GM18873 (cell line): ENCODE data around the gene RASA3.
"Not testable (repeated sequence)": the region's sequence is repeated elsewhere in the genome, so short reads cannot be mapped to it uniquely, and the experiment has no call there.

Experiments used
- ATAC-seq: cut with Tn5 transposase; IDR thresholded peaks from one replicate; pipeline ENCODE4 v1.9.1; 2021; ENCODE audit warnings: mild to moderate bottlenecking, moderate library complexity, moderate number of reproducible peaks; ENCODE audit not compliant: unreplicated experiment, low FRiP score

RASA3 gene

DNA sequence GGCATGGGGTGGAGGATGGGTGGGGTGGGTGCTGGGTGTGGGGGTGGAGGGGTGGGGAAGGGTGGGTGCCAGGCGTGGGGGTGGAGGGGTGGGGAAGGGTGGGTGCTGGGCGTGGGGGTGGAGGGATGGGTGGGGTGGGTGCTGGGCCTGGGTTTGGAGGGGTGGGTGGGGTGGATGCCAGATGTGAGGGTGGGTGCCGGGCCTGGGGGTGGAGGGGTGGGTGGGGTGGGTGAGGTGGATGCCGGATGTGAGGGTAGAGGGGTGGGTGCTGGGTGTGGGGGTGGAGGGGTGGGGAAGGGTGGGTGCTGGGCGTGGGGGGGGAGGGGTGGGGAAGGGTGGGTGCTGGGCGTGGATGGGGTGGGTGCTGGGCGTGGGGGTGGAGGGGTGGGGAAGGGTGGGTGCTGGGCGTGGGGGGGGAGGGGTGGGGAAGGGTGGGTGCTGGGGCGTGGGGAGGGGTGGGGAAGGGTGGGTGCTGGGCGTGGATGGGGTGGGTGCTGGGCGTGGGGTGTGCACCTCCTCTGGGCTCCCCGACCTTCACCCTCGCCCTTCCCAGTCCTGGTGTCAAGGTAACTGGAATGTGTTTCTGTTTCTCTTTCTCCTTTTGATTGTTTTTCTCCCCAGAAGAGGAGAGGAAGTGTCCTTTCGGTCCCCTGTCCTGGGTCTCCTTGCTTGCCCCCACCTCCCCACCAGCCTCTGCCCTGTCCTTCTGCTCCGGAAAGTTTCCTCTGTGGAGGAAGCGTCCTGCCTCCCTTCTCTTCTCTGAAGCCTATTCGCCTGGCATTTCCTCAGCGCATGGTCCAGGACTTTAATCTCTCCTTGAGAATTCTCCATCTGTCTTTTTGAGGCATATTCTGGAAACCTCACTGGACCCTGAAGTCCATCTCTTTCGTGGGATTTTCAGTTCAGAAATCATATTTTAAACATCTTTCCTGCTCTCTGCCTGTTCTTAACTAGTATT lies 23.8 kb upstream of the RASA3 start:
- ATAC-seq = no peak

DNA sequence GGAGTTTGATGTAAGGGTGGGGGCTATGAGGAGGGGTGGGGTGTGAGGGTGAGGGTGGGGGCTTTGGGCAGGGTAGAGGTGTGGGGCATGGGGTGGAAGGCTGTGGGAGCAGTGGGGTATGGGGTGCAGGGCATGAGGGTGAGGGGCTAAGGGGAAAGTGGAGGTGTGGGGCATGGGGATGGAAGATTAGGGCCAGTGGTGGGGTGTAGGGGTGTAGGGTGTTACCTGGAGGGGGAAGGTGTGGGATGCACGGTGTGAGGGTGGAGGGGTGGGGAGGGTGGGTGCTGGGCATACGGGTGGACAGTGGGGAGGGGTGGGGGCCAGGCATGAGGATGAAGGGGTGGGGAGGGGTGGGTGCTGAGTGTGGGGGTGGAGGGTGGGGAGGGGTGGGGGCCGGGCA lies 22.9 kb upstream of the RASA3 start:
- no peak for ATAC-seq

DNA sequence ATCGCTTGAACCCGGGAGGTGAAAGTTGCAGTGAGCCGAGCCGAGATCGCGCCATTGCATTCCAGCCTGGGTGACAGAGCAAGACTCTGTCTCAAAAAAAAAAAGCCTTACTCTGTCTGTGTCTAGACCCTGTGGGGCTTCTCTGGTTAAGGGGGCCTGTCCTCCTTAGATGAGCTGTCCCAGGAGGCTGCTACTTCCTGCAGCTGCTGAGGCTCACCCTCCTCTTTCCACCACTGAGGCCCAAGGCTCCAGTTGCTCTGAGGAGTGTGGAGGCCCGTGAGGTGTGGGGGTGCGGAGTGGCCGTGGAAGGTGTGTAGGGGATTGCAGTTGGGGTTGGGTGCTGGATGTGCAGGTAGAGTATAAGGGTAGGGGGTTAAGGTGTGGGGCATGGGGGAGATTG lies 22.1 kb upstream of the RASA3 start:
- ATAC-seq = no peak

DNA sequence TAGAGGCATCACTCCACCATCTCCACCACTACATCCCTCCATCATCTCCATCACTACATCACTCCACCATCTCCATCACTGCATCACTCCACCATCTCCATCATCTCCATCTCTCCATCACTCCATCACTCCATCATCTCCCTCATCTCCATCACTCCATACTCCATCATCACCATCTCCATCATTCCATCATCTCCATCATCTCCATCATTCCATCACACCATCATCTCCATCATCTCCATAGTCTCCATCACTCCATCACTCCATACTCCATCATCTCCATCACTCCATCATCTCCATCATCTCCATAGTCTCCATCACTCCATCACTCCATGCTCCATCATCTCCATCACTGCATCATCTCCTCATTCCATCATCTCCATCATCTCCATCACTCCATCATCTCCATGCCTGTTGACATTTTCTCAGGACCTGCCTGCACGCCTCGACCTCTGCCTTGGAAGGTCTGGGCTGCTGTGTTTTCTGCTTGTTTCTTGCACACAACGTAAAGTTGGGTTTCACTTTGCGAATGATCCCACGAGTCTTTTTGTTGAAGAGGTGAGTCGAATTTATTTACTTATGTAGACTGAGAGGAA lies 21.2 kb upstream of the RASA3 start:
- ATAC-seq = no peak

DNA sequence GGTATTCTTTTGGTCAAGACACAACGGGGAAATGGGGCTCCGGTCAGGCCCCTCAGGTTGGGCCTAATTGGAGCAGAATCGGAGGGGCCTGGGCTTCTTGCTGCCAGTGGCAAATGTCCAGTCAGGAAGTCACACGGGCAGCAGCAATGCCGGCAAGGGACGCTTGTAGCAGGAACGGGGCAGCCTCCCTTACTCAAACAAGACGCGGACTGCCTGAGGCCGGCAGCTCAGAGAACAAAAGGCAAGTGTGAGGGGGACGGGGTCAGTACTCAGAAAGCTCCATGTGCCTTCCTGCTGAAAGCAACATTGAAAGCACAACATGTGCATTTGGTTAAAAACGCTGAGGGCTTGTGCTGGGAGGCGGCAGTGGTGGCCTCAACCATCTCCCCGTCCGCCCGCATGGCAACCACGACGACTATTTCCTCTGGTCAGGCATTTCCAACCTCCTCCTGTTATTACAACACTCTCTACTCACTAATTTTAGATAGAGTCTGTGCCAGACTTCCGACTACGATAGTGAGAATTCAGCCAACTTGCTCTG lies 20.5 kb upstream of the RASA3 start:
- no peak for ATAC-seq

DNA sequence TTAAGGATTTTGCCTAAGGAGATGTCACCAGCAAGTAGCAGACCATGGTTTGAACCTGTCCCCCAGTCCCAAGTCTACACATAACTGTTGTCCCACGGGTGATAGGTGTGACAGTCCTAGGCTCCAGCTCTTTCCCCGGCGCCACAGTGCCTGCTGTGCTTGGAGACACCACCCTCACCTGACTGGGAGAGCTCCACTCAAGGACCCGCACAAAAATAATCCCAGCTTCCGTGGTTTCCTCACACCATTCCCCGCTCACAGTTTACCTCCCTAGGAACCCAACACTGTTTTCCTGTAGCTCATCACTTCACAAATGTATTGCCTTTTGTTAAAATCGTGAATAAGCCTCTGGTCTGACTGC lies 19.8 kb upstream of the RASA3 start:
- ATAC-seq = no peak

DNA sequence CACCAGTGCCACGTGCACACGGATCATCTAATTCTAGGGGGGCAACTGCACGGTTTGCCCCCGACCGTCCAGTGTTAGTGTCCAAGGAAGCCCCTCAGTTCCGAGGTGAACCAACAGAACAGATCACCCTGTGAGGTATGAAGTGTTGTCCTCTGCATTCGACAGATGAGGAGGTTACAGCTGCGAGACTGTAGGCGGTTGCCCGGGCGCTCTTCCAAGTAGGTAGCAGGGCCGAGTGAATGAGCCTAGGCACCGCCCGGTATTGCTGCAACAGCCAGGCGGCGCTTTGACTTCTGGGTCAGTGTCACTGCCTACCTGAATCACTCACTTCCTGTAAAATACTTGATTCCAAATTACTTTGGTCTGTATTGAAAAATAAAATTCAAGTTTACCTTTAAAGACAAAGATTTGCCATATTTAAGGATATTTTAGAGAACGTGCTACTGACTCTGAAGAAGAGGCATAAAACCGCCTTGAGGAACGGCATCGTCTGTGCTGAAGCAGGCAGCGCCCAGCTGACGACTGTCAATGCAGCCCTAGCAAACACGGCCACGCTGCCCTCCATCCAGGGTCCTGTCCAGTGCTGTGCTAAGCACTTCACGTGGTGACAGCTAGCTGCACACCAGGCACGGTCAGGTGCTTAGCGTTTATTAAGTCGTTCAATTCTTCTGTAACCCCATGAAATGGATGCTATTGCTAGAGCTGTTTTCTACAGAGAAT lies 19.3 kb upstream of the RASA3 start:
- ATAC-seq = no peak

DNA sequence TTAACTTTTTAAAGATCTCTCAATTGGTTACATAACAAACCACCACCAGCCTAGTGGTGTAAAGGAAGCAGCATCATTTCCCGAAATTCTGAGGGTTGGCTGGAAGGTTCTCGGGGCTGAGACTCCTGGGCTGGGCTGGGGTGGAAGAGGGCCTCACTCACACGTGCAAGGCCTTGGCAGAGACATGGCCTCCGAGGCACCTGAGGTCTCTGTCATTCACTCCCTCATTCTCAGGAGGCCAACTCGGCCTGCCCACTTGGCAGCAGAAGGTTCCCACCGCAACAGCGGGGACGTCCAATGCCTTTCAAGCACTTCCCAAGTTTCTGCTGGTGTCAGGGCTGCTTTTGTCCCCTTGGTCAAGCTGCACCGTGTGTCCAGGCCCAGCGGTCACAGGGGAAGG lies 18.6 kb upstream of the RASA3 start:
- ATAC-seq = no peak

DNA sequence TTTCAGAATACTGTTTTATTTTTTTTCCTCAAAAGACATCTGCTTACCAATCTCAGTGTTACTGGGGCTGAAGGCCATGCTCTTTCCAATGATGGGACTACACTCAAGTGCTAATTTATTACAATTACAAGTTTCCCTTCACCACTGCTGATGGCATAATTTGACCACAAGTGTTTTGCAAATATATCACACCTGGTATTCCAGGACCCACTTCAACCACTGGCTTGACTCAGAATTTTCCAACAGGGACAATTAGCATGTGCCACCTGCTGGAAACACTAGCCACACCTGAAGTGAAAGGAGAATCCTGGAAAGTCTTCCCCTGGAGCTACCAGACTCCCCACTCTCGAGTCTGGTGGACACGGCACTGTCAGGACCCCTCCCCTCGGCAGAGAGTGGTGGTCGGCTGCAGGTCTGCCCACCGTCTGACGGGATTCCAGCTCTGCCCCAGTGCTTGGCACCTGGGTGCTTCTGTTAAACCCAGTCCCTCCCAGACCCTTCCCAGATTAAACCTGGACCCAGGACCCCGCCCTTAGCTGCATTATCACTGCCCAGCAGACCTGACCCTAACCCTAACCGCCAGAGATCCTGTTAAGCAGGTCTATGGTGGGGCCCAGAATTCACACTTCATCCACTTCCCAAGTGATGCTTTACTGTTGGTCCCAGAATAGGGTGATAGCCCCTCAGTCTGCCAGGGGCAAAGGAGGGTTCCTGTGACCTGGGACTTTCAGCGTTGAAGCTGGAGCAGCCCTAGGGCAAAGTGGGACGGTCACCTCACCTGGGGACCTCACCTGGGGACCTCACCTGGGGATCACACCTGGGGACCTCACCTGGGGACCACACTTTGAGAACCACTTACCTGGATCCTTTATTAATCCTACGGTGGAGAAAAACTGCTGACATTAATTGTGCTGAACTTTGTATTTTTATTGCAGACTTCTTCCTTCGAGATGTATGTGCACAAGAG lies 17.6 kb upstream of the RASA3 start:
- no peak for ATAC-seq

DNA sequence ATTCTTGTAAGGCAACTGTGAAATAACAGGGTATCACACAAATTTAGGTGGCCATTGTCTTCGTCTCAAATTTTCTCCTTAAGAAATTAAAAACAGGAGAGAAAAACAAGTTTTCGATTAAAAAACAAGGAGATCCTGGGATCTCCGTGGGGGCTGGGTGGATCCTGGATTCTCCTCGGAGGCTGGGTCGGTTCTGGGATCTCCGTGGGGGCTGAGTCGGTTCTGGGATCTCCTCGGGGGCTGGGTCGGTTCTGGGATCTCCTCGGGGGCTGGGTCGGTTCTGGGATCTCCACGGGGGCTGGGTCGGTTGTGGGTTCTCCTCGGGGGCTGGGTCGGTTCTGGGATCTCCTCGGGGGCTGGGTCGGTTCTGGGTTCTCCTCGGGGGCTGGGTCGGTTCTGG lies 16.5 kb upstream of the RASA3 start:
- not testable (repeated sequence) for ATAC-seq

DNA sequence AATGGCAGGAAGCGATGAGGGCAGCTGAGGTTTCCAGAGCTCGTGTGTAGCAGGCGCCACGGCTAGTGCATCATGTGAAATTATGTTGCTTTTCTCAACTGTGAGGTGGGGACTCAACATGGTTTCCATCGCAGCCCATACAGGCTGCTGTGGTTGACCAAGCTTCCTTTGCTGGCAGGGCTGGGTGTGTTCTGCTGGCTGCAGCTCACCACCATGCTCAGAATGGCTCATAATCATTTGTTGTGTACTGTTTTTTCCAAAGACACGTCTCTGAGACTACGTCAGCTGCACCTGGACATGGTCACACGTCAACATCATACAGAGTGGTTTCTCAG lies 16.1 kb upstream of the RASA3 start:
- ATAC-seq = peak; percentile 87

DNA sequence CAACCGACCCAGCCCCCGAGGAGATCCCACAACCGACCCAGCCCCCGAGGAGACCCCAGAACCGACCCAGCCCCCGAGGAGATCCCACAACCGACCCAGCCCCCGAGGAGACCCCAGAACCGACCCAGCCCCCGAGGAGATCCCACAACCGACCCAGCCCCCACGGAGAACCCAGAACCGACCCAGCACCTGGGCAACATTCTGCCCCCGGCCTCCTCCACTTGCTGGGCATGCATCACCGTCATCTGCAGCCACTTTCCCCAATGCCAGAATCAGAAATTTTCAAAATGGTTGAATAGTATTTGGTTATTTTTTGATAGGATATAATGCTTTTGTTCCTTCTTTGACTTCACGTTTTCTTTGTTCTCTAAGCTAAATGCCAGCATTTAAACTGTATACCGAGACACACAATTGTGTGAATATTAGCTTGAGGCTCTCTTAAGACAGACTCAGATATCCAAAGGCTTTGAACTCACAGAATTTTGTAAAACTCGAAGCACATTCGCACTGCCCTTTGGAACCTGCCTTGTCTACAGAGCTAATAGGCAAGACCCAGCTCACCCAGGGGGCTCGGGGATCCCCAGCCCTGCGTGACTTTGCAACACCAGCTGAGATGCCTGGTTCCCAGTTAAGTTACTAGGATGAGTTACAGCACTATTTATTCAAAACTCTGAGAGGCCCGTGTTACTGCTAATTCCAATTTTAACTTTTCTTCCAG lies 15.5 kb upstream of the RASA3 start:
- no peak for ATAC-seq

DNA sequence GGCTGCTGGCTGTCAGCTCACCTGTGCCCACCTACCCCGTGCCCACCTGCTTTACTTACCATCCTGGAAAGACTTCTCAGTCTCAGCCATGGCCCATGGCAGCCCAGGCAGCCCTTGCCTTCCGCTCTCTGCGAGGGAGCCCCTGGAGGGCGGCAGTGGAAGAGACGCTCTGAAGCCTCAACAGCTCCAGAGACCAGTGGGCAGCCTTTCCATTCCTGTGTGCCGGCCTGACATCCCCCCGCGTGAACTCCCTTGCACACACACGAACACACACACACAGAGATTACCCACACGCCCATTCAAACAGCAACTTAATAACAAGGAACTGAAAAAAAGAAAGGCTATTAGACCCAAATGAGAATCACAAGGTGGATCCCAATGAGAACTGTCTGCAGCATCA lies 14.2 kb upstream of the RASA3 start:
- ATAC-seq = no peak

DNA sequence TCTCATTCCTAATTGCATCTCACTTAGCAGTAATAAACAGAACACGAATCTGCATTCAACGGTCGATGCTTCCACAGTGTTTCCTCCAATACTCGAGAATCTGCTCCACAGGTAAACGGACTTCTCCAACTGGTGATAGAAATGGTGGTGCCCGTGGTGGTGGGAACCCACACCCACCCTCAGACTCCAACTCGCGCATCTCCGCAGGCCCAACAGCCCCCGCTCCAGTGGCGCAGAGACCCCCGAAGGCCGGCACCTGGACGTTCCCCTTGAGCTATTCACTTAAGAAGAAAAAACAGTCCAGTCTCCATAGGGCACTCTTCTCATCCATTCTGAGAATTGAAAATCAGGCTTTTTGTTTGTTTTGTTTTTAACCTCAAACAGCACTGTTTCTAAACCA lies 13.8 kb upstream of the RASA3 start:
- no peak for ATAC-seq

DNA sequence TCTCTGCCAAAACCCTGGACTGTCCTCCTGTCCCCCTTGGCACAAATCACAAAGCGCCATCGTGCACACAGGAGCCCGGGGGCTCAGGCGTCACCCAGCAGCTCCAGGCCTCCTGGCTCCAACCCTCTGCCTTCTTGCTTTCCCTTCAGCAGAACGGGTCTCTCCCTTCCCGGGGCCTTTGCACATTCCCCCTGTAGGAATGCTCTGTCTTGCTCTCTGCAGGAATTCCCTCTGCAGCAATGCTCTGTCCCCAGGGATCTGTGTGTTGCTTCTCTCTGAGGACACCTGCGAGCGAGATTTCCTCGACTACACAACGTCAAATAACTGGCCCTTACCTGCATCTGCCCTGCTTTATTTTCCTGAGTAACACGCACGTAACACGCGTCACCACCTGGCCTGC lies 13.3 kb upstream of the RASA3 start:
- no peak for ATAC-seq

DNA sequence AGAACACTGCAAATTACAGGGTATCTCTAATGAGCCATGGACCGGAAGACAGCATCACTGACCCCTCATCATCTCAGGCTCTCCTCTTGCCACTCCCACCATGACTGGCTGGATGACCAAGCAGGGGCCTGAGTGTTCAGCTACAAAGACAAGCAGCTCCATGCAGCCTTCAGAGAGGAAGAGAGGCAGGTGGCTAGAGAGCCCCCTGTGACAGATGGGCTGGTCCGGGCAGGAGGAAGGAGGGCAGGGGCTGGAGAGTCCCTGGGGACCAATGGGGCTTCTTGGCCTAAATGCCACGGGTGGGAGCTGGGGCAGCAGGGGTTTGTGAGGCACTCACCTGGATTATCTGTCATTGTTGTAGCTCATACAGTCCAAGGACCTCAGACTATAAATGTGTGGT lies 12.8 kb upstream of the RASA3 start:
- ATAC-seq = no peak

DNA sequence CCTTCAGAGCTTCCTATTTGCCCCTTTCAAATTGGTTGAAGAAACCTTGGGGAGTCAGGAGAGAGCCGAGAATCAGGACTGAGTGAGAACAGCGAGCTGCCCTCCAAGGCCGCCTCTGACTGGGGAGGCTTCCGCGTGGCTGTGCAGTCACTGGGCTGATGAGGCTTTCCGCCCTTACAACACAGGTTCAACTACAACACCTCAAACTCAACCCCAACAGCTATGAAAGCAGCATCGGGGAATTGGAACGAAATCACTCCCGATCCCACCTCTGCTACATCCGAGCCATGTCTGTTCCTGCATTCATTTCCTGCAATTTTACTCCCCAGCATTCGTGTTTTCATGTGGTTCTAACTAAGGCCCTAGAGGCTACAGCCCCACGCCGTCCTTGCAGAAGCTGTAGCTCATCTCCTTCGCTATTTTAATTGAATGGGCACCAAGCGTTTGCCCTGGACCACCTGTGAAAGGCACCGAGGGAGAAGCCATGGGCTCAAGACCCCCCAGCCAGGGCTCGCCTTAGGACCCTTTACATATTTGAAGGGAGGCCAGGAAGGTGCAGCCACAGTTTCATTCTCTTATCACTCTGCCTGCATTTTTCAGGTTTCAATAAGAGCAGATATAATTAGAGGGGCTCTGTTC lies 12.3 kb upstream of the RASA3 start:
- ATAC-seq = no peak

DNA sequence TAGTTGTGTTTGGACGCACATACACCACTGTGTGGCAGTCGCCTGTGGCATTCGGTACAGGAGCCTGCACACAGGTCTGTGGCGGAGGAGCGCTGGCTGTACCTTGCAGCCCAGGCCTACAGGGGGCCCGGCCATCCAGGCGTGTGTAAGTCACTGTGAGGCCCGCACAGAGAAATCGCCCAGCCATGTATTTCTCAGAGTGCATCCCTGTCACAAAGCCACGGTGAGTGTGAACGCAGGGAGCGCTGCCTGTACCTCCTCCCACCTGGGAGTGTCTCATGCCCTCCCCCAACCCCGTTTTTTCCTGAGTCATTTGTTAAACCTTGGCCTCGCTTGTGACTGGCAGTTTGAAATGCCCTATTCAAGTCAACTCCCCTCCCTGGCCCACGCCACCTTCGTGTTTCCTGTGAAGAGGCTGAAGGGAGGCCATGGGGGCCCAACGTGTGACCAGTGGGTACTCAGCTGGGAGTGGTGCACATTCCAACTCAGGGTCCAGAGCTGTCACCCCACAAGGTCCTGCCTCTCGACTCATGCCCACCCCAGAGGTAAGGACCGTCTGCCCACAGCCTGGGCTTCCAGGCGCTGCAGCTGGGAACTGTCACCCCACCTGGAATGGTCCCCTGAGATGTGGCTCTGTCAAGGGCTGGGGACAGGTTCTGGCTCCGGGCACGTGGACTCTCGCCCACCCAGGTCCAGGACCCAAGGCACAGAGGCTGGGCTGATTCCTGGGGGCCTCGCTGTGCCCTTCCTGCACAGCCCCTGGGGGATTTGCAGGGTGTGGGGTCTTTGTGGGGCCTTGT lies 11.6 kb upstream of the RASA3 start:
- no peak for ATAC-seq
